Body of pancreas (tissue), 4 donors: ENCODE results near the gene SIRT7. TPM values are rescaled to one million over a fixed set of nuclear protein-coding genes. Genes with fewer than 3 reads are reported as not detected.
"Not testable (repeated sequence)": the region's sequence is repeated elsewhere in the genome, so short reads cannot be mapped to it uniquely, and the experiment has no call there.

Source experiments
- ATAC-seq: fragments of 150-250 bp; one replicate; pipeline ENCODE4 v1.9.1; 2016
- DNase-seq, 4 donors: peaks; one replicate each; pipeline ENCODE4 v3.0.0-alpha.2; 2019
- H3K27ac ChIP-seq, 4 donors: fragments of 200-600 bp; sonication (generic); 1 replicate in 3 of 4; 2 replicates in 1 of 4; pipeline versions ENCODE4 v1.5.1 to v1.6.1; 2016 to 2019; ENCODE audit warnings: mild to moderate bottlenecking in 1 of 4, mixed read lengths in 1 of 4, moderate library complexity in 1 of 4
- H3K27me3 ChIP-seq, 2 donors: fragments of 200-600 bp; sonication (generic); one replicate each; pipeline ENCODE4 v1.6.0; 2016; ENCODE audit warnings: mild to moderate bottlenecking in 1 of 2
- H3K36me3 ChIP-seq, 2 donors: fragments of 200-600 bp; sonication (generic); replicated peaks in 1 of 2; 2 replicates each; pipeline ENCODE4 v1.5.1; 2016; ENCODE audit warnings: low read depth in 2 of 2; ENCODE audit not compliant: insufficient read depth in 1 of 2
- H3K4me1 ChIP-seq: fragments of 200-600 bp; sonication (generic); one replicate; pipeline ENCODE4 v1.6.0; 2016
- H3K4me3 ChIP-seq, 2 donors: fragments of 200-600 bp; sonication (generic); 1 replicate in 1 of 2; 2 replicates in 1 of 2; pipeline ENCODE4 v1.5.1; 2016 to 2019
- H3K9me3 ChIP-seq, 3 donors: fragments of 200-600 bp; sonication (generic); 1 replicate in 2 of 3; 2 replicates in 1 of 3; pipeline ENCODE4 v1.5.1; 2016
- CTCF ChIP-seq, 7 experiments: fragments of 450-650 bp in 4 of 7; fragments of 200-600 bp in 3 of 7; sonication (generic) in 3 of 7; IDR thresholded peaks; one replicate each; pipeline ENCODE4 v1.5.1; 2016 to 2019; ENCODE audit warnings: antibody characterized with exemption in 7 of 7
- POLR2A ChIP-seq, 3 donors: fragments of 450-650 bp; IDR thresholded peaks; one replicate each; pipeline ENCODE4 v1.6.1; 2016; ENCODE audit warnings: antibody characterized with exemption in 3 of 3, mild to moderate bottlenecking in 2 of 3
- WGBS, 2 donors: methylation state at CpG; one replicate each; pipeline ENCODE4 v1.1.5; 2017; 5-methylcytosine and 5-hydroxymethylcytosine counted together
- intact Hi-C: fragments of 100-400 bp; cut with DNase I; formaldehyde crosslinking; loops from one replicate; pipeline ENCODE4 v1.15.1; 2023
- total RNA-seq, 2 donors: library from RNA; depleted of rRNA; stranded (reverse); fragments of >200 nt; gene quantifications; one replicate each; pipeline ENCODE4 v1.1.0, GENCODE V29; 2016

Gene SIRT7
- total RNA-seq, 2 donors from 2014 or later: 23.9 to 48.5 TPM

- H3K4me3 ChIP-seq, ATAC-seq, H3K4me1 ChIP-seq, H3K27me3 ChIP-seq, H3K36me3 ChIP-seq, DNase-seq, H3K27ac ChIP-seq, H3K9me3 ChIP-seq: not testable (repeated sequence)
- WGBS, 2 donors: 68 to 88% methylated on average over 5 of the region's 5 CpGs
- peak in 1 of 7 experiments; percentile 19 for TF ChIP-seq CTCF (IDR thresholded peaks at IDR 0.05)
- intact Hi-C loops: loop anchor here (10.0 kb wide), 1 partner anchor 201 kb away; no protein-coding TSS in a partner anchor
Observed at GRCh38 chr17:81953443-81953842, 35.5 kb upstream of the SIRT7 start.

GRCh38 chr17:81952792-81953228, 34.8 kb upstream of the SIRT7 start:
- Histone ChIP-seq H3K4me3 (no peak overlapping the region), H3K9me3 (no peaks in the 10 kb centered on the region), H3K27me3 (no peaks in the 10 kb centered on the region), H3K27ac (no peak overlapping the region), H3K4me1 (no peaks in the 10 kb centered on the region), H3K36me3 (no peaks in the 10 kb centered on the region)
- no peak for DNase-seq
- TF ChIP-seq CTCF (IDR thresholded peaks at IDR 0.05) (no peak), POLR2A (IDR thresholded peaks at IDR 0.05) (no peak)
- intact Hi-C loops: loop anchor here (10.0 kb wide), 1 partner anchor 202 kb away; no protein-coding TSS in a partner anchor
- ATAC-seq: no peak
- 72 to 77% methylated on average over 5 to 14 of the region's 16 CpGs for WGBS, 2 donors

GRCh38 chr17:81951785-81952684, 34.1 kb upstream of the SIRT7 start:
- Histone ChIP-seq H3K4me1 (no peaks in the 10 kb centered on the region), H3K9me3 (no peaks in the 10 kb centered on the region), H3K36me3 (no peaks in the 10 kb centered on the region), H3K27me3 (no peaks in the 10 kb centered on the region), H3K4me3 (no peak overlapping the region), H3K27ac (no peak overlapping the region)
- WGBS, 2 donors: 57 to 61% methylated on average over 12 to 13 of the region's 13 CpGs
- DNase-seq (no peak), ATAC-seq (no peak)
- TF ChIP-seq CTCF (IDR thresholded peaks at IDR 0.05) (no peak), POLR2A (IDR thresholded peaks at IDR 0.05) (no peak)
- intact Hi-C loops: loop anchor here (10.0 kb wide), 1 partner anchor 203 kb away; no protein-coding TSS in a partner anchor

- ATAC-seq (no peak), DNase-seq (no peak)
- H3K27ac ChIP-seq: no peak overlapping the region
- H3K4me3 ChIP-seq: no peak overlapping the region
- H3K9me3 ChIP-seq: no peaks in the 10 kb centered on the region
- no peaks in the 10 kb centered on the region for H3K4me1 ChIP-seq
- intact Hi-C loops: loop anchor here (10.0 kb wide), 1 partner anchor 204 kb away; no protein-coding TSS in a partner anchor
- TF ChIP-seq POLR2A (IDR thresholded peaks at IDR 0.05): no peak
- no peak for TF ChIP-seq CTCF (IDR thresholded peaks at IDR 0.05)
- 76 to 82% methylated on average over 10 to 15 of the region's 15 CpGs for WGBS, 2 donors
- H3K36me3 ChIP-seq: no peaks in the 10 kb centered on the region
- no peaks in the 10 kb centered on the region for H3K27me3 ChIP-seq
Observed at GRCh38 chr17:81950501-81950900, 32.5 kb upstream of the SIRT7 start.
